ENCODE results near the gene KCNH1. TPM values are rescaled to one million over a fixed set of nuclear protein-coding genes. Genes with fewer than 3 reads are reported as not detected.

KCNH1 gene
- polyA plus RNA-seq, 1 donor from 2014 or later, result 3.9 TPM

DNA sequence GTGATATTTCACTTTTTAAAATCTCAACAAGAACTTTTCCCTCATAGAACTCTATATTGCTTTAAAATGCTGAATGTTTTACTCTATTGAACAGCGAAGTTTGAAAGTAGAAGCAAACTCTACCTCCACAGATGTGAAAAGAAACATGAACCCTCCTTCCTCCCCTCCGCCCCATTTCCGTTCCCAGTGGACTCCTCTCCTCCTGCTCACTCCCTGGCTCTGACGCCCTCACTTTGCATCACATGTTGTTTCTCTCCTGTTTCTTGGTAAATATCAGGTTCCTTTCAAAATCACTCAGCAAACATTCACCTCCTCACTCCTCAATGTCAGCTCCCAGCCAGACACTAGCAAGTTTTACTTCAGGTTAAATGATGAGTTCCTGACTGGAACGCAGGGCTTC lies 34.6 kb downstream of the KCNH1 start:
- H3K4me3 ChIP-seq (ENCODE audit: low read length), result no peak overlapping the region
- no peaks in the 10 kb centered on the region for H4K20me1 ChIP-seq (ENCODE audit: insufficient read depth)
- H3K9ac ChIP-seq (ENCODE audit: low read length), result no peak overlapping the region
- TF ChIP-seq EP300 (conservative IDR thresholded peaks at IDR 0.05; ENCODE audit: poor library complexity, severe bottlenecking) (no peak), POLR2AphosphoS5 (IDR thresholded peaks at IDR 0.05) (no peak), TAF1 (IDR thresholded peaks at IDR 0.05; ENCODE audit: low read depth) (no peak), RAD21 (conservative IDR thresholded peaks at IDR 0.05) (no peak), EZH2 (IDR thresholded peaks at IDR 0.05; ENCODE audit: borderline replicate concordance, insufficient read depth, low read length, poor library complexity, severe bottlenecking) (no peak), MXI1 (conservative IDR thresholded peaks at IDR 0.05; ENCODE audit: poor library complexity, severe bottlenecking) (no peak)
- TF ChIP-seq, protein P1, sequence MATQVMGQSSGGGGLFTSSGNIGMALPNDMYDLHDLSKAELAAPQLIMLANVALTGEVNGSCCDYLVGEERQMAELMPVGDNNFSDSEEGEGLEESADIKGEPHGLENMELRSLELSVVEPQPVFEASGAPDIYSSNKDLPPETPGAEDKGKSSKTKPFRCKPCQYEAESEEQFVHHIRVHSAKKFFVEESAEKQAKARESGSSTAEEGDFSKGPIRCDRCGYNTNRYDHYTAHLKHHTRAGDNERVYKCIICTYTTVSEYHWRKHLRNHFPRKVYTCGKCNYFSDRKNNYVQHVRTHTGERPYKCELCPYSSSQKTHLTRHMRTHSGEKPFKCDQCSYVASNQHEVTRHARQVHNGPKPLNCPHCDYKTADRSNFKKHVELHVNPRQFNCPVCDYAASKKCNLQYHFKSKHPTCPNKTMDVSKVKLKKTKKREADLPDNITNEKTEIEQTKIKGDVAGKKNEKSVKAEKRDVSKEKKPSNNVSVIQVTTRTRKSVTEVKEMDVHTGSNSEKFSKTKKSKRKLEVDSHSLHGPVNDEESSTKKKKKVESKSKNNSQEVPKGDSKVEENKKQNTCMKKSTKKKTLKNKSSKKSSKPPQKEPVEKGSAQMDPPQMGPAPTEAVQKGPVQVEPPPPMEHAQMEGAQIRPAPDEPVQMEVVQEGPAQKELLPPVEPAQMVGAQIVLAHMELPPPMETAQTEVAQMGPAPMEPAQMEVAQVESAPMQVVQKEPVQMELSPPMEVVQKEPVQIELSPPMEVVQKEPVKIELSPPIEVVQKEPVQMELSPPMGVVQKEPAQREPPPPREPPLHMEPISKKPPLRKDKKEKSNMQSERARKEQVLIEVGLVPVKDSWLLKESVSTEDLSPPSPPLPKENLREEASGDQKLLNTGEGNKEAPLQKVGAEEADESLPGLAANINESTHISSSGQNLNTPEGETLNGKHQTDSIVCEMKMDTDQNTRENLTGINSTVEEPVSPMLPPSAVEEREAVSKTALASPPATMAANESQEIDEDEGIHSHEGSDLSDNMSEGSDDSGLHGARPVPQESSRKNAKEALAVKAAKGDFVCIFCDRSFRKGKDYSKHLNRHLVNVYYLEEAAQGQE (IDR thresholded peaks at IDR 0.05; ENCODE audit: borderline replicate concordance), result no peak
- H3K27ac ChIP-seq (ENCODE audit: low read length), result no peak overlapping the region
- no peaks in the 10 kb centered on the region for H3F3A ChIP-seq (ENCODE audit: insufficient read depth, low read length, poor library complexity, severe bottlenecking)
- H3K9me3 ChIP-seq (ENCODE audit: low read length), result no peaks in the 10 kb centered on the region
- H3K79me2 ChIP-seq (replicated peaks; ENCODE audit: insufficient read depth, low read length), result no peaks in the 10 kb centered on the region
- H3K4me2 ChIP-seq (ENCODE audit: low read length), result no peak overlapping the region
- H3K36me3 ChIP-seq (ENCODE audit: insufficient read depth, low read length), result no peaks in the 10 kb centered on the region
- no peak overlapping the region for H2AFZ ChIP-seq (ENCODE audit: low read depth, low read length)
- H3K27me3 ChIP-seq (ENCODE audit: insufficient read depth, low read depth, low read length), result no peaks in the 10 kb centered on the region
- H3K9me2 ChIP-seq (ENCODE audit: insufficient read depth, low read length), result no peaks in the 10 kb centered on the region

DNA sequence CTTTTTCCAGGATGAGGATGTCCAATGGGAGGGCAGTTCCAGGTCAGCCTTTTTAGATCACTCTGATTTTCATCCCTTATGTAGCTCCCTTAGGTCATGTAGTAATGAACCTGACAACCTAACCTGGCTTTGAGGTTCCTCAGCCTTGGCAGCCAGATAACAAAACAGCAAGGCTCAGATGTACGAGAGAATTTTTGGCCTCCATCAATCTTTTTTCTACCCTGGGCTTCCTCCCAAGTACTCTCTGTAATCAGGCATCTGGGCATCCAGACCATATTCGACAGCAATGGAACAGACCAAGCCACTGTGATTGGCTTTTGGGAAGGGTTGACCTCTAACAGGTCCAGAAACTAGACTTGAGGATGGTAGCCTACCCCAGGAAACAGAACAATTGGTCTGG lies 38.6 kb downstream of the KCNH1 start:
- Histone ChIP-seq H3K4me2 (ENCODE audit: low read length) (no peak overlapping the region), H3K9me3 (ENCODE audit: low read length) (no peaks in the 10 kb centered on the region), H3K27ac (ENCODE audit: low read length) (no peak overlapping the region), H3K9ac (ENCODE audit: low read length) (no peak overlapping the region), H3K9me2 (ENCODE audit: insufficient read depth, low read length) (no peaks in the 10 kb centered on the region), H3K4me3 (ENCODE audit: low read length) (no peak overlapping the region), H3F3A (ENCODE audit: insufficient read depth, low read length, poor library complexity, severe bottlenecking) (no peaks in the 10 kb centered on the region), H3K79me2 (replicated peaks; ENCODE audit: insufficient read depth, low read length) (no peaks in the 10 kb centered on the region), H4K20me1 (ENCODE audit: insufficient read depth) (no peaks in the 10 kb centered on the region), H3K36me3 (ENCODE audit: insufficient read depth, low read length) (no peaks in the 10 kb centered on the region), H2AFZ (ENCODE audit: low read depth, low read length) (no peak overlapping the region), H3K27me3 (ENCODE audit: insufficient read depth, low read depth, low read length) (no peaks in the 10 kb centered on the region)
- TF ChIP-seq EZH2 (IDR thresholded peaks at IDR 0.05; ENCODE audit: borderline replicate concordance, insufficient read depth, low read length, poor library complexity, severe bottlenecking) (no peak), SMC3 (conservative IDR thresholded peaks at IDR 0.05; ENCODE audit: poor library complexity) (no peak), RAD21 (conservative IDR thresholded peaks at IDR 0.05) (no peak), TAF1 (IDR thresholded peaks at IDR 0.05; ENCODE audit: low read depth) (no peak), POLR2AphosphoS5 (IDR thresholded peaks at IDR 0.05) (no peak)
- TF ChIP-seq, protein P1 (IDR thresholded peaks at IDR 0.05; ENCODE audit: borderline replicate concordance), result no peak

Measured in neural cell (in vitro differentiated cells).